A549 (cell line): ENCODE data around the gene PTPN6.

Source experiments
- BHLHE40 ChIP-seq: IDR thresholded peaks from 2 replicates; pipeline ENCODE4 v1.6.1; 2012; ENCODE audit warnings: low read depth, low read length, inconsistent platforms
- CTCF ChIP-seq: fragments of >200 bp; sonication (Bioruptor Twin); formaldehyde crosslinking; IDR thresholded peaks from 3 replicates; pipeline ENCODE4 v1.5.1; 2016

DNA sequence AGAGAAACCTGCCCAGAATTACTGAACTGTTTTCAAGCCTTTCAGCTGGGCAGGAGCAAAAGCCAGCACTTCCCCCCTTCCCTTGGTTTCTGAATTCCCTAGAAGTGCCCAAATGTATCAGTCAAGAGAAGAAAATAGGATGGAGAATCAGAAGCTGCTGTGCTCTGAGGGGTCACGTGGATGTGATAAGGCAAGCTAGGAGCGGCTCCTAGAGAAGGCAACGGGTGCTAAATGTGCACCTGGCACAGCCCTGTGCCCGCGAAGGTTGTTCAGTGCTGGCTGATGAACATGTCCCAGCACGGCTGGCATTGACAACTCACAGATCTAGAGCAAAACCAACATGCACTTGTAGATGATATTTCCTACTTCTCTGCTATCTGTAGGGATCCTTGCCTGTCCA, 27.9 kb downstream of the PTPN6 start:
- no peak for TF ChIP-seq CTCF
- no peak for TF ChIP-seq BHLHE40
